HL-60/S4 treated with retinoic acid at 250 ng/mL for 4 days and 3 days (cell line): Measurements from ENCODE around the gene FAR2.
"Not testable (repeated sequence)": the region's sequence is repeated elsewhere in the genome, so short reads cannot be mapped to it uniquely, and the experiment has no call there.

Experiments used
- in situ Hi-C: fragments of 300-500 bp; cut with MboI; formaldehyde crosslinking; loops from 2 replicates; pipeline ENCODE4 v1.7.0; 2022; ENCODE audit warnings: low sequenced_read_pairs

The FAR2 gene

GRCh38 chr12:29148911-29149690 is at the start of gene FAR2:
FAR2 (plus strand) TSS chr12:29149278; CDS start chr12:29270450, 121,172 bp downstream.
- in situ Hi-C loops: no loop called here

DNA sequence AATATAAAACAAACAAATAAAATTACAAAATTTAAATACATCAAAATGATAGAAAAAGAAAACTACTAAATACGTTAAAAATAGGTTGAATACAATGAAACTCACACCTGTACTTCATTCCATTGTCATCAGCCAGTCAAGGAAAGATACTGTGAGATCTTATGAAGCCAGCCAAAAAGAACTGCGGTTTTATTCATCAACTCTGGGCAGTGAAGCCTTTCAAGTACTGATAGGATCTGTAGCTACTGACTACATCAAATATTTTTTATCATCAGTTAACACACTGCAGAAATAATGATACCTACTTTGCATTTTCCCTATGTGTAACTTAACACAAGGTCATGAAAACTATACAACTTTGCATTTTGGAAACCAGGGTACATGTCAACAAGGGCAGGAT is 46.3 kb upstream of the FAR2 start:
- in situ Hi-C loops: no loop called here

DNA sequence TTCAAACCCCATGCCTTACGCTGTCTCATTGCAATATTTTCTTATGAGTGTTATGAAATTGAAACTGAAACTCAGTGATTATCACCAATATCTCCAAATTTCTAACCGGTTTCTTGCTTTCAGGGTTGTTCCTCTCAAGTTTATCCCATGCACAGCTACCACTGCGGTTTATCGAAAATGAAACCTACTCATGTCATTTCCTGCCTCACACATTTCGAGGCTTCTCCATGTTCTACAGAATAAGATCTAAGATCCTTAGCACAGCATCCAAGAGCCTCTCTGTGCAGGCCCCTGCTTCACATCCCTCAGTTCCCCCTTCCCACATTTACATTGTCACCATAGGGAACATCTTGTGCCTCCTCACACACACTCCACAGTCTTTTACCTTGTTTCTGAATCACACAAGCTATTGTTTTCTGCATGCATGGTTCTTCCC is 45.5 kb upstream of the FAR2 start:
- in situ Hi-C loops: no loop called here

- in situ Hi-C loops: no loop called here
Measured at GRCh38 chr12:29104516-29104915, 44.6 kb upstream of the FAR2 start.

DNA sequence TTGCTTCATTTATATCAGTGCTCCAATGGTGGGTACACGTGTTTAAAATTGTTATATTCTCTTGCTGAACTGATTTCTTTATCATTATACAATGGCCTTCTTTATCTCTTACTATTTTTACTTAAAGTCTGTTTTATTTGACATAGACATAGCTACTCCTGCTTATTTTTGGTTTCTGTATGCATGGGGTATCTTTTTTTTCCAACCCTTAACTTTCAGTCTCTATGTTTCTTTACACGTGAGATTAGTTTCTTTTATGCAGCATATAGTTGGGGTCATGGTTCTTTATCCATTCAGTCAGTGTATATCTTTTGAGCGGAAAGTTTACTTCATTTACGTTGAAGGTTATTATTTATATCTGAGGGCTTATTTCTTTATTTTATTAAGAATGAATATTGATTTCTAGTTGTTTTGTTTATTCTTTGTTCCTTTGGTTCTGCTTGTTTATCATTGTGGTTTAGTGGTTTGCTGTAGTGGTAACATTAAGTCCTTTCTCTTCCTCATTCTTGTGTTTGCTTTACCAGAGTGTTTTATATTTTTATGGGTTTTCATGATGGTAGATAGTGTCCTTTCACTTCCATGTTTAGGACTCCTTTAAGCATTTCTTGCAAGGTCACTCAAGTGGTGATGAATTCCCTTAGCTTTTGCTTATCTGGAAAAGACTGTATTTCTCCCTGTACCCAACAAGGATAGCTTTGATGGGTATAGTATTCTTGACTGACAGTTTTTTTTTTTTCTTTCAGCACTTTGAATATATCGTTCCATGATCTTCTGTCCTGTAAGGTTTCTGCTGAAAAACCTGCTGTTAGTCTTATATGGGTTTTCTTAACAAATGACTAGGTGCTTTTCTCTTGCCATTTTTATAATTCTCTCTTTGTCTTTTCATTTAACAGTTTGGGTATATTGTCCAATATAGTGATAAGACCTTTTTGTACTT is 38.3 kb upstream of the FAR2 start:
- in situ Hi-C loops: no loop called here

- in situ Hi-C loops: no loop called here
Measured at GRCh38 chr12:29113101-29113500, 36.0 kb upstream of the FAR2 start.

- in situ Hi-C loops: no loop called here
Measured at GRCh38 chr12:29116414-29116813, 32.7 kb upstream of the FAR2 start.

- in situ Hi-C loops: no loop called here
Measured at GRCh38 chr12:29131539-29131938, 17.5 kb upstream of the FAR2 start.

DNA sequence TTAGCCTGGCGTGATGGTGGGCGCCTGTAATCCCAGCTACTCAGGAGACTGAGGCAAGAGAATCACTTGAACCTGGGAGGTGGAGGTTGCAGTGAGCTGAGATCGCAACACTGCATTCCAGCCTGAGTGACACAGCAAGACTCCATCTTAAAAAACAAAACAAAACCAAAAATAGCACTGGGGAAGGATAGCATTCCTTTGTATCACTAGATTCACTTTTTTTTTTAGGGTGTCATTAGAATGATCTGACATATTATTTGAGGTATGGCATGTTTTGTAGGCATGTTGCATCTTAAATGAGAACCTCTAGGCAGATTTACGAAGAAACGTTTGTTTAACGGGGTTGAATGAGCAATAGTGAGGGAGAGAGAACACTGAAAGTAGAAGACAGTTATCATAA is 16.8 kb upstream of the FAR2 start:
- in situ Hi-C loops: no loop called here

DNA sequence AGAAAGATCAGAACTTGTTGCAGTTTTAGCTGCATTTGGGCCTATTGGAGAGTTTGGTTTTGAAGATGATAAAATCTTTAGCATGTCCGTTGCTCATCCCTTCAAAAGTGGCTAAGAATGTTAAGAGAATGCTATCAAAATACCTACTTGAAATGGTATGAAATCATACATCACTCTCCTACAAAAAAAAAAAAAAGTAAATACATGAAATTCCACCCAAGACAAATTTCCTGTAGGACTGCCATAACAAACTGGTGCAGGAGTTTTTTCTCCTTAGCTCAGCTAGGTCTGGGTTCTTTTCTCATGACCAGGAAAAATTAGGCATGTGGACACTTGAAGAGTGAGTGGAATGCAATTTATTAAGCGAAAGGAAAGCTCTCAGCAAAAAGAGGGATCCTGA is 15.9 kb upstream of the FAR2 start:
- in situ Hi-C loops: no loop called here

GRCh38 chr12:29133680-29134079 is 15.4 kb upstream of the FAR2 start:
- in situ Hi-C loops: no loop called here

DNA sequence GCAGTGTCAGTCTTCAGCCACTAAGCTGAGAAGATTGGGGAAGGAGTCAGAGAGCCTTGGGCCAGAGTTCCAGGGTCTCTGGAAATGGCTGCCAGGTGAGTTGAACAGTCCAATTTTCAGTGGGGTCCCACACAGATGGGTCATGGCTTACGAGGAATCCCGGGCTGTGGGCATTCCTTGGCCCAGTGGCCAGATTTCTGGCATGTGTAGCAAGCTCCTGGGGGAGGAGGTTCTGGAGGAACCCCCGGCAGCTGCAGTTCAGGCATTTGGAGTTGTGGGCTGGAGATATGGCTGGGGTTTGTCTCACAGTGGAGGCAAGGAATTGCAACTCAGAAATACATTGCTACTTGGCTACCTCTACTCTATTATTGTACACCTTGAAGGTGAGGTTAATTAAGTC is 10.8 kb upstream of the FAR2 start:
- in situ Hi-C loops: not testable (repeated sequence)

GRCh38 chr12:29138855-29139254 is 10.2 kb upstream of the FAR2 start:
- in situ Hi-C loops: not testable (repeated sequence)

GRCh38 chr12:29145372-29146170 is 3.5 kb upstream of the FAR2 start:
- in situ Hi-C loops: no loop called here

- in situ Hi-C loops: no loop called here
Measured at GRCh38 chr12:29146196-29146595, 2.9 kb upstream of the FAR2 start.

DNA sequence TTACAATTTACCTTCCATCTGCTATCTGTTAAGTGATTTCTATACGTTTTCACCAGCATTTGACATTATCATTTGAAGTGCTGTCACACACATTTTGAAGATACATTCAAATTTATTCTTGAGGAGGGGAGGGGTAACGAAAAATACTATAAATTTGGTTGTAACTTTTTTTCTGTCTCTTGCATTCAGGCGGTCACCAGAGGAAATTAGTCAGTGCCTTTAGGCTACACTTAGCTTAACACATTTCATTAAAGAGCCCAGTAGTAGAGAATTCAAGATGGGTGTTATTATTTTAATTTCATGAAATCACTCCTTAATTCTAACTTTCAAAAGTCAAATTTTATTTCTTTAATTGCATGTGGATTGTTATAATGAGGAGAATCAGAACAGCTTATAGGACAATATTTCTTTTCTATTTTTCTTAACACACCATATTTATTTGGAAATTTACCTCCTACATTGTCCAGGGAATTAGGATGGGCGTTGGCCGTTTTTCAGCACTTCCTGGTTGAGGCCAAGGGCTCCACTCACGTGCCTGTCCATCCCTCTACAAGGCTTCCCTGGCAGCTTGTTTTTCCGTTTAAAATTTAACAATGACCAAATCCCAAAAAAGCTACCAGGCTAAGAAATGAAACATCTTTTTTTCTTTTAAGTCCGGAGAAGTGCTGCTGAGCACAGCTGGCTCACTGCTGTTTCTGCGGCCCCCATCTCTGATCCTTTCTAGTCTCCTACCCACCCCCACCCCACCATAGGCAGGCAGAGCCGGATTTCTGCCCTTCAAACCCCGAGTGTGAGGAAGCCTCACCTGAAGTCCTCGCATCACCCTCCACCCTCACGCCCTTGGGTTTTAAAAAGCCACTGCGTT is 1.1 kb upstream of the FAR2 start:
- in situ Hi-C loops: no loop called here

DNA sequence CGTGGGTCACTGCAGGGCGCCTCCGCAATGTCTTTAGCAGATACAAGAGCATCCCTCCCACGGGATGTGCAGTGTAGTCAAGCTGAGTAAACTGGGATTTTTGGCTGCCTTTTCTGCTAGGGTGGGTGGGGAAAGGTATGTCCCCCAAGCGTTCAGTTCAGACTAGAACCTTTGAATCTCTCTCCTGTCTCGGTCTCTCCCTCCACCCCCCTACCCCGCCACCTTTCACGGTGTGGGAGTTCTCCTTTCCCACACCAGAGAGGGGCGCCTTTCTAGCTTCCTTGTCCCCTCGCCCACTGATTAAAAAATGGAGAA is 525 bp upstream of the FAR2 start:
- in situ Hi-C loops: no loop called here

- in situ Hi-C loops: no loop called here
Measured at GRCh38 chr12:29149691-29150281, 708 bp downstream of the FAR2 start.

DNA sequence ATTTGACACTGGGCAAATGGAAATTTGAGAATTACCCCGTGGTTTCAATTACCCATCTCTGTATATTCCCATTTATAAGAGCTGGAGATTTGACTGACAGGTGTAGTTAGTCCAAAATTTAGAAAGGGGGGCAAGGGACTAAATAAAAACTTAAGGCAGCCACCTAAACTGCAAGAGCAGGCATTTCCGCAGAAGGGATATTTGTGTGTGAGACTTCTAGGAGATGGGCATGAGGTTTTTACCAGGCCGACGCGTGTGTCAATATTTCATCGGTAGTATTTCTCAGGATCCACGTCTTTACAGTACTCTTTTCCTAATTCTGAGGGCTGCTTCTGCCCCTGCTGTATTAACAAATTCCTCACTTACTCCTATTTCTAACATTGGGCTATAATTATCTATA is 1.4 kb downstream of the FAR2 start:
- in situ Hi-C loops: no loop called here
